HS-27A (cell line): ENCODE measurements around the gene HOMER2.

ENCODE experiments used
- DNase-seq: peaks from one replicate; pipeline ENCODE4 v3.0.0-alpha.2; 2012; ENCODE audit warnings: low read depth, missing footprints

Gene HOMER2

GRCh38 chr15:82930461-82930860 is 22.1 kb downstream of the HOMER2 start:
- DNase-seq, result no peak

- DNase-seq, result no peak
These were observed 23.8 kb downstream of the HOMER2 start for GRCh38 chr15:82928711-82929110.

GRCh38 chr15:82923744-82924143 is 28.8 kb downstream of the HOMER2 start:
- no peak for DNase-seq

- DNase-seq, result no peak
These were observed 29.8 kb downstream of the HOMER2 start for GRCh38 chr15:82922737-82923136.

GRCh38 chr15:82921939-82922338 is 30.6 kb downstream of the HOMER2 start:
- no peak for DNase-seq

- no peak for DNase-seq
These were observed 31.3 kb downstream of the HOMER2 start for GRCh38 chr15:82921242-82921641.

- DNase-seq, result no peak
These were observed 33.2 kb downstream of the HOMER2 start for GRCh38 chr15:82919231-82919886.

GRCh38 chr15:82918607-82919230 is 33.8 kb downstream of the HOMER2 start:
- no peak for DNase-seq

GRCh38 chr15:82918162-82918561 is 34.4 kb downstream of the HOMER2 start:
- DNase-seq, result no peak

- no peak for DNase-seq
These were observed 35.3 kb downstream of the HOMER2 start for GRCh38 chr15:82917249-82917648.

GRCh38 chr15:82916161-82916952 is 36.2 kb downstream of the HOMER2 start:
- no peak for DNase-seq

- DNase-seq, result no peak
These were observed 38.1 kb downstream of the HOMER2 start for GRCh38 chr15:82914396-82914795.

- DNase-seq, result no peak
These were observed 41.1 kb downstream of the HOMER2 start for GRCh38 chr15:82911458-82911857.

- DNase-seq, result no peak
These were observed 41.8 kb downstream of the HOMER2 start for GRCh38 chr15:82910721-82911120.

GRCh38 chr15:82909080-82909815 is 43.3 kb downstream of the HOMER2 start:
- no peak for DNase-seq

GRCh38 chr15:82907350-82907749 is 45.2 kb downstream of the HOMER2 start:
- no peak for DNase-seq

GRCh38 chr15:82904574-82904973 is 47.9 kb downstream of the HOMER2 start:
- DNase-seq, result no peak

- no peak for DNase-seq
These were observed 49.0 kb downstream of the HOMER2 start for GRCh38 chr15:82903511-82903910.

- DNase-seq, result no peak
These were observed 51.3 kb downstream of the HOMER2 start for GRCh38 chr15:82901114-82901805.

GRCh38 chr15:82900511-82901060 is 51.9 kb downstream of the HOMER2 start:
- DNase-seq, result no peak

GRCh38 chr15:82898961-82899360 is 53.6 kb downstream of the HOMER2 start:
- DNase-seq, result no peak

GRCh38 chr15:82895983-82896382 is 56.5 kb downstream of the HOMER2 start:
- no peak for DNase-seq
